Smooth muscle cell of bladder (primary cell): ENCODE measurements around the gene RCHY1. TPM values are rescaled to one million over a fixed set of nuclear protein-coding genes. Genes with fewer than 3 reads are reported as not detected.

ENCODE experiments used
- total RNA-seq: library from RNA; depleted of rRNA; stranded (reverse); fragments of >200 nt; gene quantifications from 2 replicates; pipeline ENCODE4 v1.2.3, GENCODE V29; 2014

The RCHY1 gene
- 29.0 and 30.3 TPM in 2 replicates for total RNA-seq

DNA sequence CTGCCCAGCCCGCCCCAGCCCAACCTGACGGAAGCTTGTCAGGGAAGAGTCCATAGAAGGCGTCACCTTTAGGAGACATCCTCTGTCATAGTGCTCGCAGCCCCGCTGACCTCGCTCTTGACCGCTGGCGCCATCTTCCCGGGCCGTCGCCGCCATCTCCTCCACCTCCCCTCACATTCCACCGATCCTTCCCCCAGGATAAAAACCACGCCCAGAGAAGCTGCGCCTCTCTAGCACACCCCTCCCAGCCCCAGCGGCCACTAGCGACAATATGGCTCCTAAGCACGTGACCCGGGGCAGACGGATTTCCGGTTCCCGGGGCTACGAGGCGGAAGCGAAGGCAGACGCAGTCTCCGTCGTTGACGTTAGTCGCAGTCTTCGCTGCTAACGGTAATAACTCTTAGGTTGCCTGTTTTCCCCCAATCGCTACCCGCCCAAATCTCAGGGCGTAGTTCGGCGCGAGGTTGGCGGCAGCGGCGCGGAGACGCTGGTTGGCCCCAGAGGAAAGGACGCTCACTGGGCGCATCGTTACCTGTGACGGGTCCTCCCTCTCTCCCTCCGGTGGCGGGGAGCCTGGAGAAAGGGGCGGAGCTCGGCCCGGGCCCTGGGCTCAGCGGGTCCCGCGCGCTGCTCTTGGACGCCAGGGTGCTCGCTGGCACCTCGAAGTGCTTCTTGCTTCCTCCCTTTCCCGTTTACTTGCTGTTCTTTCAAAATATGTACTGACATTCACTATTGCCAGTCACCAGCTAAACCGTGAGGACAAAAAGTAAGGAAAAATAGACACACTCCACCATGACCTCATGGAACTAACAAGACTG is at the start of gene RCHY1, which contains the start of gene THAP6:
Gene RCHY1, minus strand, starts transcription at position 273 of the 818 bp plus-strand sequence. Its CDS starts 117 bp downstream, at position 156.
Gene THAP6, plus strand, starts transcription at position 343 of the 818 bp plus-strand sequence. CDS start 980 bp downstream, outside the sequence.

GRCh38 chr4:75555294-75556164 is 41.3 kb upstream of the RCHY1 start, which contains the start of gene ODAPH:
ODAPH (plus strand) TSS chr4:75556066; CDS start chr4:75556083, 17 bp downstream.

Other genes with a start within 250 kb of the RCHY1 start
- 10.5 and 11.1 TPM in 2 replicates for gene THAP6, start 70 bp upstream of the RCHY1 start, total RNA-seq
- not detected in 2 replicates for gene ODAPH, start 41.7 kb upstream of the RCHY1 start, total RNA-seq
- 0.14 and 0.55 TPM in 2 replicates for gene CDKL2, start 116.1 kb upstream of the RCHY1 start, total RNA-seq
- 101 and 166 TPM in 2 replicates for gene G3BP2, start 159.0 kb upstream of the RCHY1 start, total RNA-seq
- gene USO1, start 210.2 kb upstream of the RCHY1 start, total RNA-seq, result 118 and 130 TPM in 2 replicates